Gastrocnemius medialis (tissue), 4 donors: ENCODE measurements around the gene TNIP2. TPM values are rescaled to one million over a fixed set of nuclear protein-coding genes. Genes with fewer than 3 reads are reported as not detected.
A peak's percentile ranks its signal among the peaks of the same experiment; 100 is the strongest.

Source experiments
- ATAC-seq, 2 donors: fragments of 150-250 bp; one replicate each; pipeline ENCODE4 v1.9.1; 2016
- DNase-seq, 2 donors: peaks; one replicate each; pipeline ENCODE4 v3.0.0-alpha.2; 2019
- H3K27ac ChIP-seq, 4 donors: fragments of 200-600 bp; sonication (generic); 1 replicate in 1 of 4; 2 replicates in 3 of 4; pipeline ENCODE4 v1.5.1; 2016 to 2018; ENCODE audit warnings: mild to moderate bottlenecking in 2 of 4, moderate library complexity in 1 of 4
- H3K27me3 ChIP-seq, 3 donors: fragments of 200-600 bp; sonication (generic) in 2 of 3; 1 replicate in 1 of 3; 2 replicates in 2 of 3; pipeline versions ENCODE4 v1.5.1 to v1.6.0; 2016 to 2019; ENCODE audit warnings: mild to moderate bottlenecking in 1 of 3, moderate library complexity in 1 of 3
- H3K36me3 ChIP-seq, 2 donors: fragments of 200-600 bp; sonication (generic) in 1 of 2; one replicate each; pipeline ENCODE4 v1.5.1; 2017 to 2018
- H3K4me1 ChIP-seq, 2 donors: fragments of 200-600 bp; sonication (generic) in 1 of 2; one replicate each; pipeline ENCODE4 v1.5.1; 2016 to 2017; ENCODE audit warnings: mild to moderate bottlenecking in 2 of 2
- H3K4me3 ChIP-seq, 4 donors: fragments of 200-600 bp; sonication (generic) in 3 of 4; 1 replicate in 1 of 4; 2 replicates in 3 of 4; pipeline ENCODE4 v1.5.1; 2016 to 2019; ENCODE audit warnings: mild to moderate bottlenecking in 2 of 4
- H3K9me3 ChIP-seq, 3 donors: fragments of 200-600 bp; sonication (generic) in 2 of 3; 1 replicate in 1 of 3; 2 replicates in 2 of 3; pipeline ENCODE4 v1.5.1; 2016 to 2019
- CTCF ChIP-seq, 5 experiments: fragments of 450-650 bp in 3 of 5; fragments of 200-600 bp in 2 of 5; sonication (generic) in 2 of 5; IDR thresholded peaks in 4 of 5; conservative IDR thresholded peaks in 1 of 5; 1 replicate in 4 of 5; 2 replicates in 1 of 5; pipeline ENCODE4 v1.5.1; 2016 to 2019; ENCODE audit warnings: antibody characterized with exemption in 5 of 5, mild to moderate bottlenecking in 3 of 5, moderate library complexity in 3 of 5
- POLR2A ChIP-seq, 2 donors: fragments of 450-650 bp; IDR thresholded peaks; one replicate each; pipeline ENCODE4 v1.6.1; 2017; ENCODE audit warnings: antibody characterized with exemption in 2 of 2, mild to moderate bottlenecking in 2 of 2, moderate library complexity in 2 of 2
- in situ Hi-C, 4 donors: fragments of 200-750 bp; cut with MboI; loops; one replicate each; pipeline versions ENCODE4 v1.15.0 to v1.8.0; 2017; ENCODE audit warnings: low sequenced_read_pairs in 4 of 4
- intact Hi-C: fragments of 100-400 bp; cut with DNase I; formaldehyde crosslinking; loops from one replicate; pipeline ENCODE4 v1.15.1; 2023; ENCODE audit warnings: low total_unique reads
- total RNA-seq, 4 donors: library from RNA; depleted of rRNA; stranded (reverse); fragments of >200 nt; gene quantifications; one replicate each; pipeline versions ENCODE4 v1.1.0 to v1.2.3, GENCODE V29; 2016

The TNIP2 gene
- total RNA-seq, 4 donors from 2014 or later: 36.1 to 81.9 (median 66.5) TPM

- H3K9me3 ChIP-seq: no peaks in the 10 kb centered on the region
- H3K4me1 ChIP-seq: peaks cover 0 to 3% of the 10 kb centered on the region in 2 donors
- TF ChIP-seq POLR2A (IDR thresholded peaks at IDR 0.05): no peak
- TF ChIP-seq CTCF (IDR thresholded peaks at IDR 0.05 in 4 of 5, conservative IDR thresholded peaks at IDR 0.05 in 1 of 5): no peak
- no peak for DNase-seq
- peaks cover 0 to 33% of the 10 kb centered on the region in 2 donors for H3K36me3 ChIP-seq
- no peaks in the 10 kb centered on the region for H3K27me3 ChIP-seq
- ATAC-seq: no peak
- in situ Hi-C loops (no loop called here), intact Hi-C loops (no loop called here)
- H3K4me3 ChIP-seq: no peak overlapping the region
- H3K27ac ChIP-seq: peak overlapping the region in 1 of 4 donors; percentile 42
Observed at GRCh38 chr4:2715426-2715825, 40.7 kb downstream of the TNIP2 start.

GRCh38 chr4:2714918-2715317 is 41.2 kb downstream of the TNIP2 start:
- no peak overlapping the region for H3K4me3 ChIP-seq
- ATAC-seq: no peak
- no peaks in the 10 kb centered on the region for H3K27me3 ChIP-seq
- DNase-seq: no peak
- intact Hi-C loops: no loop called here
- in situ Hi-C loops: no loop called here
- H3K36me3 ChIP-seq: peaks cover 0 to 28% of the 10 kb centered on the region in 2 donors
- H3K4me1 ChIP-seq: peaks cover 0 to 3% of the 10 kb centered on the region in 2 donors
- H3K9me3 ChIP-seq: no peaks in the 10 kb centered on the region
- TF ChIP-seq CTCF (IDR thresholded peaks at IDR 0.05 in 4 of 5, conservative IDR thresholded peaks at IDR 0.05 in 1 of 5): no peak
- no peak for TF ChIP-seq POLR2A (IDR thresholded peaks at IDR 0.05)
- H3K27ac ChIP-seq: peak overlapping the region; percentile 15 to 65 (median 38)

GRCh38 chr4:2714061-2714770 is 41.9 kb downstream of the TNIP2 start:
- Histone ChIP-seq H3K4me1 (peaks cover 0 to 3% of the 10 kb centered on the region in 2 donors), H3K4me3 (no peak overlapping the region), H3K36me3 (peaks cover 0 to 25% of the 10 kb centered on the region in 2 donors), H3K9me3 (no peaks in the 10 kb centered on the region), H3K27ac (peak overlapping the region; percentile 42 to 65 (median 53)), H3K27me3 (no peaks in the 10 kb centered on the region)
- TF ChIP-seq CTCF (IDR thresholded peaks at IDR 0.05 in 4 of 5, conservative IDR thresholded peaks at IDR 0.05 in 1 of 5) (no peak), POLR2A (IDR thresholded peaks at IDR 0.05) (no peak)
- intact Hi-C loops (no loop called here), in situ Hi-C loops (no loop called here)
- ATAC-seq: peak; percentile 33 to 53
- DNase-seq: peak in 1 of 2 donors; percentile 11

- DNase-seq: peak in 1 of 2 donors; percentile 3
- in situ Hi-C loops (no loop called here), intact Hi-C loops (no loop called here)
- no peak for ATAC-seq
- TF ChIP-seq POLR2A (IDR thresholded peaks at IDR 0.05) (no peak), CTCF (IDR thresholded peaks at IDR 0.05 in 4 of 5, conservative IDR thresholded peaks at IDR 0.05 in 1 of 5) (no peak)
- Histone ChIP-seq H3K4me3 (no peak overlapping the region), H3K9me3 (no peaks in the 10 kb centered on the region), H3K27me3 (no peaks in the 10 kb centered on the region), H3K27ac (peak overlapping the region; percentile 39 to 65 (median 53)), H3K36me3 (peaks cover 0 to 28% of the 10 kb centered on the region in 2 donors), H3K4me1 (peaks cover 0 to 3% of the 10 kb centered on the region in 2 donors)
Observed at GRCh38 chr4:2713337-2713736, 42.8 kb downstream of the TNIP2 start.
